ENCODE measurements around the gene ELANE.

The ELANE gene

GRCh38 chr19:811506-812048, 40.5 kb upstream of the ELANE start:
- no peak overlapping the region for H3K4me3 ChIP-seq (ENCODE audit: low read depth, low read length)
- no peak for TF ChIP-seq CTCF (conservative IDR thresholded peaks at IDR 0.05; ENCODE audit: low read depth, low read length)
- no peak for DNase-seq (ENCODE audit: low read depth)

- no peak overlapping the region for H3K4me3 ChIP-seq (ENCODE audit: low read depth, low read length)
- TF ChIP-seq CTCF (conservative IDR thresholded peaks at IDR 0.05; ENCODE audit: low read depth, low read length), result no peak
- DNase-seq (ENCODE audit: low read depth), result no peak
Observed at GRCh38 chr19:812049-812746, 39.9 kb upstream of the ELANE start.

- no peak for TF ChIP-seq CTCF (conservative IDR thresholded peaks at IDR 0.05; ENCODE audit: low read depth, low read length)
- H3K4me3 ChIP-seq (ENCODE audit: low read depth, low read length), result no peak overlapping the region
Observed at GRCh38 chr19:812747-813218, 39.3 kb upstream of the ELANE start.

GRCh38 chr19:813219-814151, 38.6 kb upstream of the ELANE start:
- no peak for TF ChIP-seq CTCF (conservative IDR thresholded peaks at IDR 0.05; ENCODE audit: low read depth, low read length)
- DNase-seq (ENCODE audit: low read depth), result no peak
- no peak overlapping the region for H3K4me3 ChIP-seq (ENCODE audit: low read depth, low read length)

More at GRCh38 chr19:812747-813218, 39.3 kb upstream of the ELANE start:
- DNase-seq (ENCODE audit: low read depth), result no peak

DNA sequence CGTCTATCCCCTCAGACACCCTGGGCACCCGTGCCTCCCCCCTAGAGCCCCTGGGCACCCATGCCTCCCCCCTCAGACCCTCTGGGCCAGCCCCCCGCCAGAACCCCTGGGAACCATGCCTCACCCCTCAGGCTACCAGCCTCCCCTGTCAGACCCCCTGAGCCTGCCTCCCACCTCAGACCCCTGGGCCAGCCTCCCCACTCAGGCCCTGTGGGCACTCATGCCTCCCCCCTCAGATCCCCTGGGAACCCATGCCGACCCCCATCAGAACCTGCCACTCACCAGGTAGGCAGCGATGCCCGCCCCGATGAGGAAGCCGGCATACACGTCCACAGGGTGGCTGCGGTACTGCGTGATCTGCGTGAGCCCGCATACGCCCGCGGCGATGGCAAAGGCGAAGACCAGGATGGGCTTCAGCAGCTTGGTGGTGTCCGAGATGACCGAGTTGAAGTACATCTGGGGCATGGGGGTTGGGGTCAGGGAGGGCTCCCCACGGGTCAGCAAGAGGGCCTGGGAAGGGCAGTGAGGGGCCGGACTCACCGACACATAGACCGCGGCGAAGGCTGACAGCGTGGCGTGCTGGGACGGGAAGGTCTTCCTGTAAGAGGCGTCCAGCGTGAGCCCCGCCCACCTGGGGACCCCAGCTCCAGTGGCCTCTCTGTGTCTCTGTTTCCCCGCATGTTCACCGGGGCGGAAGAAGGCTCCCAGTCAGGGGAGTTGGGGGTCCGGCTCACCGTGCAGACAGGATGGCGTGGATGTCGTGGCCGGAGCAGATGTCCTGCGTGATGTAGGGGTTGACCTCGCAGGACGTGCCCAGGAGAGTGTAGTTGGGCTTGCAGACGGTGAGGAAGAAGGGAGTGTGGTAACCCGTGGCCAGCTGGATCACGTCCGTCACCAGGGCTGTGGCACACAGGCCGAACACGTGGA, 37.7 kb upstream of the ELANE start:
- DNase-seq (ENCODE audit: low read depth), result no peak
- no peak for TF ChIP-seq CTCF (conservative IDR thresholded peaks at IDR 0.05; ENCODE audit: low read depth, low read length)
- no peak overlapping the region for H3K4me3 ChIP-seq (ENCODE audit: low read depth, low read length)

DNA sequence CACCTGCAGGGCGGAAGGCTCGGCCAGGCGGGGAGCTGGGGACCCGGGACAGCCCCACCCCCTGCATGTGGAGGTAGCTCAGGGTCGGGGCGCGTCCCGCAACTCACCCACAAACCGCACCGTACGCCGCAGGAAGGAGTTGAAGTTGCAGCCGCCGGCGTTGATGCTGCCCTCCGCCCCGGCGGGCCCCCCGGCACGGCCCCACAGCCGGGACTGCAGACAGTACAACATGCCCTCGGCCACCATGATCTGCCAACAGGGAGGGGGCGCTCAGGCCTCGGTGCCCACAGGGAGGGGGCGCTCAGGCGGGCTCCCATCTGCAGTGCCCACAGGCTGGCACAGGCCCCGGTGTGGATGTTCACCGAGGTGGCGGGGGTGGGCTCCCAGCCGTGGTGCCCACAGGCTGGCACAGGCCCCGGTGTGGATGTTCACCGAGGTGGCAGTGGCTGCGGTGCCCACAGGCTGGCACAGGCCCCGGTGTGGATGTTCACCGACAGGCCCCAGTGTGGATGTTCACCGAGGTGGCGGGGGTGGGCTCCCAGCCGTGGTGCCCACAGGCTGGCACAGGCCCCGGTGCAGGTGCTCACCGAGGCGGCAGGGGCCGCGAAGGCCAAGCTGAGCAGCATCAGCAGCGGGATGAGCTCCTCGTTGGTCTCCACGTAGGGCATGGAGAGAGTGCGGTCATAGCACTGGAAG, 36.9 kb upstream of the ELANE start:
- no peak for TF ChIP-seq CTCF (conservative IDR thresholded peaks at IDR 0.05; ENCODE audit: low read depth, low read length)
- no peak for DNase-seq (ENCODE audit: low read depth)
- no peak overlapping the region for H3K4me3 ChIP-seq (ENCODE audit: low read depth, low read length)
